Measurements from ENCODE around the gene NAV2.

The NAV2 gene

DNA sequence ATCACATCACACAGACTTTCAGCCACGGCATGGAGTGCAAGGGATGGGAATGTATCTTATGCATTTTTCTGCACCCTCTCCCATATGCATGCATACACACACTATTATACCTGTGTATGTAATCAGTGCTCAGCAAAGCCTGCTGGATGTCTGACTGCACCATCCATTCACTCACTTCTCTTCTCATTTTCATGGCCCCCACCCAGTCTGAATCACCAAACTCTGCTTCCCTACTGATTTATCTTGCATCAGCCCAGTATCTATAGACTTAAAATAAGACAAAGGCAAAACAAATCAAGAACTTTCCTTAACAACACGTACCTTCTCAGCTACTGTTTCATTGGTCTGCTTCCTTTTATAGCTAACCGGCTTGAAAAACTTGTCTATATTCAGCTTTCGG, 426.1 kb downstream of the NAV2 start:
- no peak for DNase-seq (ENCODE audit: low read depth, low spot score)

DNA sequence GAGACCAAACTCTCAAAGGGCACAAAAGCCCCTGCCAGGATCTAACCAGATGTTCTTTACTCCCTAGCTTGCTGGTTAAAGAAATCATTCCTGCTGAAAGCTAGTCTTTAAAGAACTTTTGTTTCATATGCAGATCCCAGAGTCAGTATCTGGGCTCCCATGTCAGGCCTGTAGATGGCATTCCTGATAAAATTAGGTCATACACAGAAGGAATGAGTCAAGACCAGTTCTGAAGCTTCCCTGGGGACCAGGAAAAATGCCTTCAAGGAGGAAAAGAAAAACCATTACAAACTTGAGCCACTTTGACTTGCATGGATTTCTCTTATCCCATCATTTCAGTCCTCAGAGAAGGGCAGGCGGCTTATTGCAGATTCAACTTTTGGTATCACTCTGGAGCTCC, 441.7 kb downstream of the NAV2 start:
- no peak for DNase-seq (ENCODE audit: low read depth, low spot score)

GRCh38 chr11:20155683-20156279, 443.1 kb downstream of the NAV2 start:
- no peak for DNase-seq (ENCODE audit: low read depth, low spot score)

DNA sequence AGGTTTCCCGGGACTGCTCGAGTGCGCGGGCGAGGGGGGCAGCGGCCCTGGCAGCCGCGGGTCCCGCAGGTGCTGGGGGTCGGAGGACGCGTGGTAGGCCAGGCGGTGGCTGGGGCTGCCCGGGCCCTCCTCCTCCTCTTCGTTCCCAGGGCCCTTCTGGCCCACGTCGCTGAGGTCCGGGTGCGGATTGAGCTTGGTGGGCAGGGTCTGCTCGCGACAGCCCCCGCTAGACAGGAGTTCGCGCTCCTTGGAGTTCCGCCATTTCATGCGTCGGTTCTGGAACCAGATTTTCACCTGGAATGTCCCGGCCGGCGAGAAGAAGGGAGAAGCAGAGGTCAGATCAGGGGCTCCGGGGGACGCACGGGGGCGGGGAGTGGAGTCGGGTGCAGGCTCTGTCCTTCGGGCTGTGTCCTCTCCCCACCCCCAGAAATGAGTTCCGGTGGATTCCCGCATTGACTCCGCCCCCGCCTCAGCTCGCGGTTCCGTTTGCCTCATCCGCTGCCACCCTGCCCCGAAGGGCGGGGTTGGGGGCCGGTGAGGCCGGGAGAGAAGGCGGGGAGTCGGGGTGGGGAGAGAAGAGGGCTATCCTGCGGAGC, 443.7 kb downstream of the NAV2 start:
- no peak for DNase-seq (ENCODE audit: low read depth, low spot score)

GRCh38 chr11:20156876-20157613, 444.4 kb downstream of the NAV2 start:
- no peak for DNase-seq (ENCODE audit: low read depth, low spot score)

- DNase-seq (ENCODE audit: low read depth, low spot score), result no peak
Observed at GRCh38 chr11:20157728-20158127, 445.1 kb downstream of the NAV2 start.

- DNase-seq (ENCODE audit: low read depth, low spot score), result no peak
Observed at GRCh38 chr11:20158597-20159257, 446.1 kb downstream of the NAV2 start.

DNA sequence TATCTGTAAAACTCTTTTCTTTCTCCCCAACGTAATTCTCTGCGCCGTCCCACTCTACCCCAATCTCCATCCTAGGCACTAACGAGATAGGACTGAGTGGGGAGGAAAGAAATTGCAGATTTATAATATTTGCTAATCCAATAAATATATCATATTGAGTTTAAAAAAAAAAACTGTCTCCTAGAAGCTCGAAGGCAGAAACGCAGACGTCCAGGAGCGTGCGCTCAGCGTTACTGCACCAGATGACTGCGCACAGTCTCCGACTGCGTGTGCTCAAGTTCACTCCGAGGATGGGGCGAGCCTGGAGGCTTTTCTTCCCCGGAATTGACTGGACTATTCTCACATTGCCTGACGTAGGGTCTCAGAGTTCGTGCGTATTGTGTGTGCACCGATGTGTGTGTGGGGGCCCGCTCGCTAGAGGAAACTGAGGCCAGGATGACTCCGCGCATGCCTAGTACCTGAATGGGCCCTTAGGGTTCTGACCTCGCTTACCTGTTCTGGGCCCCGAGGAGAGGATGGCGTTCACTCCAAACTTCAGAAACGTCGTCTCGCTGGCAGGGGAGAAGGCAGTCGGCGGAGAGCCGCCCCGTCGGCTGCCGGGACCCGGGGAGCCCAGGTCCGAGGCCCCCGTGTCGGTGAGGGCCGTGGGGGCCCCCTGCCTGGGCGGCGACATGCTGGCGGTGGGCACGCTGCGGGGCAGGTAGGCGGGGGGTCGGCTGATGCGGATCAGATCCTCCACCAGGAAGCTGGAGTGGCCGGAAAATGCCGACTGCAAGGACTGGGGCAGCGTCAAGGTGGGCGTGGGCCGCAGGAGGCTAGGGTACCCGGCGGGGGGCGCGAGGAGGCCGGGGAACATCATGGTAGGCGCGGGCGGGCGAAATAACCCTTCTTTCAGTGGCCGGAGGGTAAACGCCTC, 447.1 kb downstream of the NAV2 start:
- no peak for DNase-seq (ENCODE audit: low read depth, low spot score)

- no peak for DNase-seq (ENCODE audit: low read depth, low spot score)
Observed at GRCh38 chr11:20160425-20161229, 448.0 kb downstream of the NAV2 start, which contains the start of gene DBX1. TSS of gene DBX1 (minus strand) at chr11:20160475. CDS start at chr11:20160324, 151 bp downstream.

DNA sequence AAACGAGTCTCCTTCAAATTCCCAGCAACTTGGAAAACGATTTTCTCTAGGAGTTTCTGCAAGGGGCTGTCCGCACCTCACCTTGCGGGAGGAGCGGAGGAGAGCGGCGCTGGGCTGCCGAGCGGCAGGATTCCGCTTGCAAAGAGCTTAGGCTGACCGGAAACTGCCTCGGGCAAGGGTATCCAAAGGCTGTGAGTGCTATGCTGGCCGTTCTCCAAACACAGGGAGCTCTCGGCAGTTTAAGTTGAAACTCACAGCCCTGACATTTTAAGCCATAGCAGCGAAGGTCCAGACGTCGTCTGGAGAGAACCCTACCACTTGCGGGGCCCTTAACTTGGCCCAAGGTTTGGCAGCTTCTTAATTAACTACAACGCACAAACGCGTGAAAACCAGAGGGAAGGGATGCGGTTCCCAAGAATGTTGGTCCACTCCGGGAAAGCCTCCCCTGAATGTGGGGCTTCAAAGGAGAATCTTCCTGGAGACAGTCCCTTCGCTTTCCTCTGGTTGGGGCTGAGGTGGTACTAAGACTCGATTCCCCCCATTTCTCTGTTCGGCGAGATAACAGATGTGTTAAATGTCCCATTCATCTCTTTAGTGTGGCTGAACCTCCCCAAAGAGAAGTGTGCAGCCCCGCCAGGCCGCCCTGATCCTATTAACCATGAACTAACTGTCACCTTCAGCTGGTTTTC, 448.7 kb downstream of the NAV2 start:
- DNase-seq (ENCODE audit: low read depth, low spot score), result no peak

DNA sequence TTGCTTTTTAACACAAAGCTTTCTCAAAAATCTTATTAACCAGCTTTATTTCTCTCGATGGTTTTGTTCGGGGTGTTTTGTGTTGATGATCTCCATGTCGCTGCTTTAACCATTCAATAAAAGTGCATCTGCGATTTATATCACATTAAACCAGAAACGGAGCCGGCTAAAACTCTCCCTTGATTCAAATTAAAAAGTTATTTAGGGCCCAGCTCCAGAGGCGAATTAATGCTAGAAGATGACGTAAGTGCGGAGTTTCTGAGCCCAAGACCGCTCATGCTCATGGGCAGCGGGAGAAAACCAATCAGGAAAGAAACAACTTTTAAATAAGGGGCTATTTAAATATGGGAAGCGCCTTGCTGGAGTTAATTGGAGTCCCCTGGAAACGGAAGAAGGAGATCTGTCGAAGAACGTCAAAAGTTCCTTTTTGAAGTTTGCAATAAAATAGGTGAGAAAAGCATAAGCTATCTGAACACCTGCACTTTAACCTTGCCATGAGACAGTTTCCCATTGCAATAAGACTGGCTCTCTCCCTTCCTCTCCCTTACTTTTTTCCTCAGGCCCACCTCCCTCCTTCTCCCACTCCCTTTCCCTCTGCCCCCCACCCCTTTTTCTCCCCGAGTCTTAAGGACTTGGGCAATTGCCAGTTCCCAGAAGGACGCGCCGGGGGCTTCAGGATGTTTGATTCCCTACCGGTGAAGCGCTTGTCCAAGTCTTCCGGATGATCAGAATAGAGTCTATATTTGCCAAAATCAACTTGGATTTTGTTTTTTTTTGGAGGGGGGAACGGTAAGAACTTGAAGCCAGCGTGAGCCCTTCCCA, 449.5 kb downstream of the NAV2 start:
- no peak for DNase-seq (ENCODE audit: low read depth, low spot score)

GRCh38 chr11:20162824-20163782, 450.5 kb downstream of the NAV2 start:
- no peak for DNase-seq (ENCODE audit: low read depth, low spot score)

DNA sequence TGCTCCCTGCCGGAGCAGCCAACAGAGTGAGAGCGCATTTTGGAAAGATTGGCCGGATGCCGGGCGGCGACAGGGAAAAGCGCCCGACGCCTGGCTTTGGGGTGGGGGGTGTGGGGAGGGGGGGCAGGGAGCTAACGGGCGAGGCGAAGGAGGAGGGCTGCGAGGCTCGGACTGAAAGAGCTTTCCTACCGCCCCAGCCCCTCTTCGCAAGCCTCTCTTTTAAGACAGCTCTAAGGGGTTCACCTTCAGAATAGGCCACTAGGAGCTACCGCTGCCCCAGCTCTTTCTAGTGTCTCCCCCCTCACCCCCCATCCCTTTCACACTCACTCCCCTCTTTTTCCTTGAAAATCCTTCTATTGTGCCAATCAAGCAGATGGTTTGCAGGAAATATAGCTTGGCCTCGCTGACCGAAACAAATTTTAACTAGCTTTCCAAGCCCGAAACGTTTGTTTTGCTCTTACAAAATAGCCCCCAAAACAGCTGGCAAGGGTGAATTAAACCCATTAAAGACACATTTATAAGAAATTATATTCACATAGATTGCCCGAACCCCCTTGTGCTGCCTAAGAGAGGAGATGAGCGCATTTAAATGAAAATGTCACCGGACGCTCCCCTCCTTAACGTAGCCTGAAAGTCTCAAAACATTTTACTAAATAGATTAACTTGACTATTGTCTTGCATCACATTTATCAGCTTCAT, 451.3 kb downstream of the NAV2 start:
- DNase-seq (ENCODE audit: low read depth, low spot score), result no peak

Measured in activated CD4-positive, CD25-positive, alpha-beta regulatory T cell treated with anti-CD3 and anti-CD28 coated beads, Interleukin-2, amount 50 U/mL, for 16 hours (primary cell).